GM13977 (cell line): ENCODE measurements around the gene IFNGR2.
"Not testable (repeated sequence)": the region's sequence is repeated elsewhere in the genome, so short reads cannot be mapped to it uniquely, and the experiment has no call there.

Source experiments
- DNase-seq: peaks from one replicate; pipeline ENCODE4 v3.0.0; 2012; ENCODE audit warnings: low spot score
- CTCF ChIP-seq: IDR thresholded peaks from 2 replicates; pipeline ENCODE4 v1.5.1; 2012; ENCODE audit warnings: mild to moderate bottlenecking, control low read depth; ENCODE audit not compliant: insufficient read depth; ENCODE audit errors: extremely low read depth, missing control alignments
- in situ Hi-C: fragments of 300-500 bp; cut with MboI; formaldehyde crosslinking; loops from one replicate; pipeline ENCODE4 v1.12.0; 2022; ENCODE audit warnings: low sequenced_read_pairs, low pct_unique_long_range_greater_than_20kb, mixed read lengths, inconsistent platforms; ENCODE audit not compliant: unreplicated experiment

The IFNGR2 gene

DNA sequence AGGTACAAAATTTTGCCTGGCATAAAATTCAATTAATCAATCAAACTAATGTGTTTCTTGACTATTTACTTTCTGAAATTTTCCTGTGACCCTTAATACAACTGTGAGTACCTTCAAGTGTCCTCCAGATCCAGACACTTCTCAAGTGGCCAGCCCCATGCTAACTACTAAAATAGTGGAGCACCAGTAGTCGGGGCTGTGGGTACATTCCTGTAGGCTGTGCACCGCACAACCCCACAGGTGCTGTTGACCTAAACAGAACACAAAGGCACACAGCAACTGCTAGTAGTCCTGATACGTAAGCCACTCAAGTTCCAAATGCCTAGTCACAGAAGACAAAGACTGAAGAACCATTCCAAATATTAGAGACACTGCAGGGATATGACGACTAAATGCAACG lies 40.0 kb downstream of the IFNGR2 start:
- DNase-seq, result no peak
- TF ChIP-seq CTCF, result no peak
- in situ Hi-C loops, result loop anchor here (5.0 to 10.0 kb wide), 2 partner anchors 241 to 608 kb away; no protein-coding TSS in a partner anchor

GRCh38 chr21:33444499-33444898 lies 41.3 kb downstream of the IFNGR2 start:
- DNase-seq, result no peak
- in situ Hi-C loops, result loop anchor here (5.0 to 10.0 kb wide), 2 partner anchors 242 to 610 kb away; no protein-coding TSS in a partner anchor
- TF ChIP-seq CTCF, result no peak

GRCh38 chr21:33446620-33447019 lies 43.4 kb downstream of the IFNGR2 start:
- in situ Hi-C loops, result loop anchor here (10.0 kb wide), 1 partner anchor 612 kb away; no protein-coding TSS in a partner anchor
- not testable (repeated sequence) for DNase-seq

DNA sequence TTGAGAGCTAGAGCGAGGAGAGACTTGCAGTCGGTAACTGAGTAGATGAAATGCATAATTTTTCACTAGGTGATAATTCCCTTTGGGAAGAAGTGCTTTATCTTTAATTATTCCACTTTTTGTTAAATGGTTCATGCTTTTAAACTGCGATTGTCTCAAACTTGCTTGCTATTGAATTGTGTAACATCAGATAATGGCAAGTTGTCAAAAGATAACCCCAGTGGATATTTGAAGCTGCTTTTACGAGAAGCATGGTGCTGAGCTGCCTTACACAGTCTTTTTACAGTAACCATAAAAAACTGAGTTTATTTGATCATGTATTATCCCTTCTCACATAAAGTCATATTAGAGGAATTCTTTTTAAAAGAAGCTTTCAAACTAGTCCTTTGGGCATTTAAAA lies 46.4 kb downstream of the IFNGR2 start:
- no peak for DNase-seq
- no peak for TF ChIP-seq CTCF
- in situ Hi-C loops, result loop anchor here (10.0 kb wide), 1 partner anchor 615 kb away; no protein-coding TSS in a partner anchor

DNA sequence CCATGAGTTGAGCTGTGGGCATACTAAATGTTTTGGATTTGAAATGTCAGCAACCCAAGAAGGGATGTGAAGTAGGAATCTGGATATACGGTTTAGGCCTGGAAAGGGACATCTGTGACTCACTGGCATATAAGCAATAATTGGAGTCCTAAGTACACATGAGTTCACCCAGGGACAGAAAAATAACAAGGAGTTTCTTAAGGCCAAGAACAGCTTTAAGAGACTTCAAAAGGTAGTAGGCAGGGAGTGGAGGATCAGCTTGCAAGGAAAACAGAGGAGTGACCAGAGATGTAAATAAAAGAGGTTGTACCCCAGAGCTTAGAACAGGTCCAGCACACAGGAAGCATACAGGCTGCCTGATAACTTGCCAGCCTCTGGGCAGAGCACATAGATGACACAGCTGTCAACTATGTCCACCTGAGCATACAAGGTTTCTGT lies 48.4 kb downstream of the IFNGR2 start:
- in situ Hi-C loops, result no loop called here
- no peak for DNase-seq
- TF ChIP-seq CTCF, result no peak

DNA sequence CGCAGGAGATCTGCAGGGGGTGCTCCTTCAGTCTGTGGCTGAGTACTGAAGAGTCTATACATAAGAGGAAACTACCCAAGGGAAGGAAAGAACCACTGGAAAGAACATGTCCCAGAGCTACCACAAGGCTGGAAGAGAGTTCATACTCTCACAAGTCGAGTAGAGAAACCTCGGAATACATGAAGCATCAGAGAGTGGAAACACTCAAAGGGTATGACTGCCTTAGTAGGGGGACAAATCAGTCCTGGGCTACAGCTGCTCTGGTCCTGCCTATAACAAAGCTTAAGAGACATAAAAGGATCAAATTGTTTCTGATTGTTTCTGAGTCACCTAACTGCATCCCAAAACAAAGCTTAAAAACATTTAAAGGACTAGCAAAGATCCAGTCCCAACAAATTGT lies 49.1 kb downstream of the IFNGR2 start:
- DNase-seq, result no peak
- no peak for TF ChIP-seq CTCF
- in situ Hi-C loops, result no loop called here

DNA sequence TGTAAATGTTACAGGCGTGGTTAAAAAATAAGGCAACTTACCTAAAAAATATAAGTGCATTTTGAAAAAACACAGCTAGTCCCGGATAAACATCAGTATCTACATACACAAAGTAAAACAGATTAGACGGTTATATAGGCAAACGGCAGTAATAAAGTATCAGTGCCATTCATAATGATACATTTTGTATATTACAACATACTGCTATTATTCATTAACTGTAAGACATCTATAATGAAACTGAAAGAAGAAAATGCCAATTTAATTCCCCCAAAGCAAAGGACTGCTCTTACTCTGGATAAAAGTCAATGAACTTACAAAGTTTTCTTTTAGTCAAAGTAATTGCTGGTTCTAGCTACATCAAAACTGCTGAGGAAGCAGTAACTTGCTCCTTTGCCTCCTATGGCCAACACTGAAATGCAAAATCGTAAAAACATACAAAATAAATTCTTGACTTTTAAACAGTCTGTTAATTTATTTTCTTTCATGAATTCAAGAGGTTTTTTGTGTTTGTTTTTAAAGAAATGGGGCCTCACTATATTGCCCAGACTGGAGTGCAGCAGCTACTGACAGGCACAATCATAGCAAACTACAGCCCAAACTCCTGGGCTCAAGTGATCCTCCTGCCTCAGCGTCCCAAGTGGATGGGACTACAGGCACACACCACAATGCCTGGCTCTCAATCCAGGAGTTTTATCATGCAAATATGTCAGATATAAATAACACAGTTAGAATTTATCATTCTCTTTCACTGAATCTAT lies 52.7 kb downstream of the IFNGR2 start:
- no peak for DNase-seq
- in situ Hi-C loops, result no loop called here
- TF ChIP-seq CTCF, result no peak
